ENCODE results near the gene WDSUB1. TPM values are rescaled to one million over a fixed set of nuclear protein-coding genes. Genes with fewer than 3 reads are reported as not detected.

The WDSUB1 gene
- total and polyA plus RNA-seq, 4 donors, result 2.0 to 6.1 (median 4.4) TPM

- Histone ChIP-seq H3K36me3 (ENCODE audit: control insufficient read depth in 4 of 4, insufficient read depth in 3 of 4, low read depth in 1 of 4, low read length in 3 of 4) (peaks cover 0 to 9% (median 3%) of the 10 kb centered on the region in 4 donors), H3K27ac (ENCODE audit: low read depth in 1 of 2, low read length in 2 of 2) (no peak overlapping the region)
- 67% methylated on average over 2 of the region's 2 CpGs for WGBS
These were observed 30.3 kb downstream of the WDSUB1 start for GRCh38 chr2:159256159-159256558.

More at GRCh38 chr2:159256159-159256558, 30.3 kb downstream of the WDSUB1 start:
- no peaks in the 10 kb centered on the region for H3K4me1 ChIP-seq (ENCODE audit: control insufficient read depth in 4 of 4, insufficient read depth in 4 of 4, low read length in 3 of 4)
- no peak for TF ChIP-seq EGR1 (IDR thresholded peaks at IDR 0.05; ENCODE audit: low read depth in 2 of 2)
- TF ChIP-seq RAD21 (IDR thresholded peaks at IDR 0.05), result no peak
- TF ChIP-seq JUND (IDR thresholded peaks at IDR 0.05), result no peak
- TF ChIP-seq TAF1 (conservative IDR thresholded peaks at IDR 0.05), result no peak
- TF ChIP-seq HNF4A (conservative IDR thresholded peaks at IDR 0.05), result no peak
- no peak for TF ChIP-seq NR2F2 (IDR thresholded peaks at IDR 0.05)
- no peak for TF ChIP-seq GABPA (IDR thresholded peaks at IDR 0.05 in 1 of 2, conservative IDR thresholded peaks at IDR 0.05 in 1 of 2)
- no peak for TF ChIP-seq SP1 (IDR thresholded peaks at IDR 0.05)
- no peak for TF ChIP-seq YY1 (IDR thresholded peaks at IDR 0.05)
- no peak for TF ChIP-seq ATF3 (IDR thresholded peaks at IDR 0.05)
- no peak for TF ChIP-seq RXRA (IDR thresholded peaks at IDR 0.05)
- TF ChIP-seq HNF4G (IDR thresholded peaks at IDR 0.05), result no peak
- TF ChIP-seq FOXA1 (IDR thresholded peaks at IDR 0.05), result no peak
- TF ChIP-seq FOXA2 (IDR thresholded peaks at IDR 0.05), result no peak
- TF ChIP-seq CTCF (IDR thresholded peaks at IDR 0.05; ENCODE audit: low read depth, low read length, missing input control), result no peak
- TF ChIP-seq REST (IDR thresholded peaks at IDR 0.05), result no peak
- no peak for TF ChIP-seq ZBTB33 (IDR thresholded peaks at IDR 0.05)
- TF ChIP-seq MAX (IDR thresholded peaks at IDR 0.05), result no peak
- no peaks in the 10 kb centered on the region for H3K27me3 ChIP-seq (ENCODE audit: control insufficient read depth in 4 of 4, insufficient read depth in 4 of 4, low read length in 3 of 4)
- H3K9me3 ChIP-seq (ENCODE audit: control insufficient read depth in 4 of 4, low read length in 3 of 4), result no peaks in the 10 kb centered on the region
- no peak for DNase-seq (ENCODE audit: low spot score)
- no peak overlapping the region for H3K4me3 ChIP-seq (ENCODE audit: low read depth in 1 of 3, low read length in 3 of 3)
- no peak overlapping the region for H3K9ac ChIP-seq (ENCODE audit: low read depth in 1 of 2, low read length in 2 of 2)
